Right lobe of liver (tissue), 4 donors: ENCODE results near the gene LENEP.
"Not testable (repeated sequence)": the region's sequence is repeated elsewhere in the genome, so short reads cannot be mapped to it uniquely, and the experiment has no call there.

Source experiments
- CTCF ChIP-seq, 4 donors: fragments of 200-600 bp in 3 of 4; fragments of 450-650 bp in 1 of 4; IDR thresholded peaks; one replicate each; pipeline versions ENCODE4 v1.5.1 to v1.8.0; 2016 to 2022; ENCODE audit warnings: antibody characterized with exemption in 4 of 4, mild to moderate bottlenecking in 2 of 4
- POLR2A ChIP-seq: fragments of 450-650 bp; IDR thresholded peaks from one replicate; pipeline ENCODE4 v1.6.1; 2017; ENCODE audit warnings: antibody characterized with exemption, mild to moderate bottlenecking
- donor health status: DM: no; HTN: no; CAD: no.
- donor health status: DM: no; HTN: no; CAD: no.
- donor health status: DM: no; HTN: yes; CAD: no.

GRCh38 chr1:154995301-154995983, 2.1 kb downstream of the LENEP start:
- TF ChIP-seq POLR2A = not testable (repeated sequence)
- peak; percentile 20 to 40 (median 32) for TF ChIP-seq CTCF (IDR thresholded peaks at IDR 0.05)
